ENCODE results near the gene PRLR. TPM values are rescaled to one million over a fixed set of nuclear protein-coding genes. Genes with fewer than 3 reads are reported as not detected.
"Not testable (repeated sequence)": the region's sequence is repeated elsewhere in the genome, so short reads cannot be mapped to it uniquely, and the experiment has no call there.

The PRLR gene
- total RNA-seq, 2 experiments from 2014 or later = 0.03 TPM; not detected in 1

DNA sequence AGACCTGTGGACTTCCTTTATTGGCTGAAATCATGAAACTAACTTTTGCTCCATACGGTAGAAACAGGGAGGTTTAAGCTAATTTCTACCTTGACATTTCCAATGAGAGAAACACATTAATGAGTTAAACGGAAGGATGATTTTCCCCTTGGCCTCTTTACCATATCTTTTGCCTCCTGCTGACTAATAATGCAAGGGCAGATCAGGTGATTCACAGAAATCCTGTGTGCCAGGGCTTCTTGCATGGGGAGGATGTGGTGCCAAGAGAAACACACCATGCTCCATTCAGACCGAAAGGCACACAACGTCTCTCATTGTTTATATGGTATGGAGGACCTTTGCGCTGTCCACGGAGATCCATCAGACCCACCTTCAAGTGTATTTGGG is 17.4 kb upstream of the PRLR start:
- intact Hi-C loops (cut with DNase I, micrococcal nuclease) = no loop called here
- TF ChIP-seq, protein P1, sequence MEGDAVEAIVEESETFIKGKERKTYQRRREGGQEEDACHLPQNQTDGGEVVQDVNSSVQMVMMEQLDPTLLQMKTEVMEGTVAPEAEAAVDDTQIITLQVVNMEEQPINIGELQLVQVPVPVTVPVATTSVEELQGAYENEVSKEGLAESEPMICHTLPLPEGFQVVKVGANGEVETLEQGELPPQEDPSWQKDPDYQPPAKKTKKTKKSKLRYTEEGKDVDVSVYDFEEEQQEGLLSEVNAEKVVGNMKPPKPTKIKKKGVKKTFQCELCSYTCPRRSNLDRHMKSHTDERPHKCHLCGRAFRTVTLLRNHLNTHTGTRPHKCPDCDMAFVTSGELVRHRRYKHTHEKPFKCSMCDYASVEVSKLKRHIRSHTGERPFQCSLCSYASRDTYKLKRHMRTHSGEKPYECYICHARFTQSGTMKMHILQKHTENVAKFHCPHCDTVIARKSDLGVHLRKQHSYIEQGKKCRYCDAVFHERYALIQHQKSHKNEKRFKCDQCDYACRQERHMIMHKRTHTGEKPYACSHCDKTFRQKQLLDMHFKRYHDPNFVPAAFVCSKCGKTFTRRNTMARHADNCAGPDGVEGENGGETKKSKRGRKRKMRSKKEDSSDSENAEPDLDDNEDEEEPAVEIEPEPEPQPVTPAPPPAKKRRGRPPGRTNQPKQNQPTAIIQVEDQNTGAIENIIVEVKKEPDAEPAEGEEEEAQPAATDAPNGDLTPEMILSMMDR (IDR thresholded peaks at IDR 0.05) = no peak
- Mint-ChIP-seq H3K27me3 (peaks cover 20% of the 10 kb centered on the region), H3K4me3 (no peak overlapping the region), H3K27ac (no peak overlapping the region), H3K9me3 (peaks cover 3% of the 10 kb centered on the region), H3K4me1 (ENCODE audit: low read depth) (peaks cover 7% of the 10 kb centered on the region), H3K36me3 (ENCODE audit: low read depth) (no peaks in the 10 kb centered on the region)
- POLR2A ChIA-PET = no interaction called here
- CTCF ChIA-PET = no interaction called here
- H3K36me3 ChIP-seq (ENCODE audit: insufficient read depth, low read length) = no peaks in the 10 kb centered on the region
- peaks cover under 1 to 4% of the 10 kb centered on the region in 2 experiments for H3K9me3 ChIP-seq (ENCODE audit: control insufficient read depth in 1 of 2, insufficient read depth in 1 of 2, low read length in 2 of 2)
- DNase-seq = no peak
- H3K27ac ChIP-seq (ENCODE audit: low read depth in 1 of 2, low read length in 2 of 2) = no peak overlapping the region
- no peak overlapping the region for H3K4me3 ChIP-seq (ENCODE audit: low read length)
- no peak for ATAC-seq (ENCODE audit: poor library complexity)
- H3K27me3 ChIP-seq (ENCODE audit: control insufficient read depth in 1 of 2, insufficient read depth in 2 of 2, low read length in 2 of 2) = peaks cover 0 to 11% of the 10 kb centered on the region in 2 experiments
- no peaks in the 10 kb centered on the region for H3K4me1 ChIP-seq (ENCODE audit: insufficient read depth, low read length)

DNA sequence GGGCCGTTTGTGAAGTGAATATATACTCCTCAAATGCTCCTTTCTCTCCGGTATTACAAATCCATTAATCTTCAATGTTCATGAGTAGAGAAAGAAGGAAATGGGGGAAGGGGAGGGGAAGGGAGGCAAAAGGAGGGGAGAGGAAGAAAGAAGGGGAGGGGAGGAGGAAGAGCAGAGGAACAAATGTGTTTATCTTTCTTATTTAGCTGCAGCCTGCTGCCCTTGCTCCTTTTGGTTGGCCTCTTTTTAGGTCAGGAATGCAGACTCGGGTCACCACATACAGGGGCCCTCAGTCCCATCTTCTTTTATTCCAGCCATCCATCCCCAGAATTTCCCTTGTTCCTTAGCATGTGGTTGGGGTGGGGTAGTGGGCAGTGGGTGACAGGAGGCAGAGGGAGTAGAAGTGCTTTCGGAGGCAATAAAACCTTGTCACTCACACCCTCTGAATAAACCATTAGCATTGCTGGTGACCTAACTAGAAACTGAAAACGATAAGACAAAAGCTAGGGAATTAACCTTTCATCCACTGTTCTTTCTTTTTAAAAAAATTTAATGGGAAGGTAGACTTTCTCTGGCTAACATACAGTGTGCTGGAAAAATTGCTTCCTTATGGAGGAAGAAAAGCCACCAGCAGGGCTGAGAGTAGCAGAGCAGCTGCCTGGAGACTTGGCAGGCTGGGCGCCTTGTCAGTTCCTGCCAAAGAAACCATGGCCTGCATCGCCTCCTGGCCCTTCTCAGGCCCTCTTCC is 16.8 kb upstream of the PRLR start:
- intact Hi-C loops (cut with DNase I, micrococcal nuclease) = no loop called here
- H3K4me1 ChIP-seq (ENCODE audit: insufficient read depth, low read length) = no peaks in the 10 kb centered on the region
- H3K4me3 ChIP-seq (ENCODE audit: low read length) = no peak overlapping the region
- no peak overlapping the region for H3K27ac ChIP-seq (ENCODE audit: low read depth in 1 of 2, low read length in 2 of 2)
- Mint-ChIP-seq H3K4me3 (no peak overlapping the region), H3K4me1 (ENCODE audit: low read depth) (peaks cover 7% of the 10 kb centered on the region), H3K36me3 (ENCODE audit: low read depth) (no peaks in the 10 kb centered on the region), H3K9me3 (peaks cover 3% of the 10 kb centered on the region), H3K27me3 (peaks cover 20% of the 10 kb centered on the region), H3K27ac (no peak overlapping the region)
- ATAC-seq (ENCODE audit: poor library complexity) (no peak), DNase-seq (no peak)
- H3K27me3 ChIP-seq (ENCODE audit: control insufficient read depth in 1 of 2, insufficient read depth in 2 of 2, low read length in 2 of 2) = peaks cover 0 to 11% of the 10 kb centered on the region in 2 experiments
- no peaks in the 10 kb centered on the region for H3K36me3 ChIP-seq (ENCODE audit: insufficient read depth, low read length)
- POLR2A ChIA-PET = no interaction called here
- TF ChIP-seq, protein P1 (IDR thresholded peaks at IDR 0.05) = no peak
- no peaks in the 10 kb centered on the region for H3K9me3 ChIP-seq (ENCODE audit: control insufficient read depth in 1 of 2, insufficient read depth in 1 of 2, low read length in 2 of 2)
- CTCF ChIA-PET = no interaction called here

DNA sequence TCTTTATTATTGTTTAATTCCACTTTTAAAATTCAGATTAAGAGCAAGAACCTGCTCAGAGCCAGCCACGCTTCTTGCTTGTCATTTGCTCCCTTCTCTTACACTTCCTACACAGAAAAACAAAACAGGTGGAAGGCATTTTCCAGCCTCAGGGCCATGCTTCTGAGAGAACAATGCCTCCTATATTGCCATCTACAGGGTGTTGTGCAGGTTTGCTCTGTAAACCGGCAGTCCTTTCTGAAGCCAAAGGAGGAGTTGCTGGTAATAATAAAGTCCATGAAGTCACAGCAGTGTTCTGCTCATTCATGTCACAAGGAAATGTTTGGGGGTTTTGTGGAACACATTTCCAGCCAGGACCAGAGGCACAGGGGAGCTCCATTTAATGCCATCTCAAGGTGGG is 16.1 kb upstream of the PRLR start:
- ChIA-PET CTCF (no interaction called here), POLR2A (no interaction called here)
- Mint-ChIP-seq H3K4me1 (ENCODE audit: low read depth) (peaks cover 7% of the 10 kb centered on the region), H3K27me3 (peaks cover 20% of the 10 kb centered on the region), H3K36me3 (ENCODE audit: low read depth) (no peaks in the 10 kb centered on the region), H3K27ac (no peak overlapping the region), H3K9me3 (peaks cover 3% of the 10 kb centered on the region), H3K4me3 (no peak overlapping the region)
- H3K36me3 ChIP-seq (ENCODE audit: insufficient read depth, low read length) = no peaks in the 10 kb centered on the region
- TF ChIP-seq, protein P1 (IDR thresholded peaks at IDR 0.05) = no peak
- peaks cover 0 to 11% of the 10 kb centered on the region in 2 experiments for H3K27me3 ChIP-seq (ENCODE audit: control insufficient read depth in 1 of 2, insufficient read depth in 2 of 2, low read length in 2 of 2)
- DNase-seq (no peak), ATAC-seq (ENCODE audit: poor library complexity) (no peak)
- intact Hi-C loops (cut with DNase I, micrococcal nuclease) = no loop called here
- H3K9me3 ChIP-seq (ENCODE audit: control insufficient read depth in 1 of 2, insufficient read depth in 1 of 2, low read length in 2 of 2) = no peaks in the 10 kb centered on the region
- H3K27ac ChIP-seq (ENCODE audit: low read depth in 1 of 2, low read length in 2 of 2) = no peak overlapping the region
- no peaks in the 10 kb centered on the region for H3K4me1 ChIP-seq (ENCODE audit: insufficient read depth, low read length)
- H3K4me3 ChIP-seq (ENCODE audit: low read length) = no peak overlapping the region

DNA sequence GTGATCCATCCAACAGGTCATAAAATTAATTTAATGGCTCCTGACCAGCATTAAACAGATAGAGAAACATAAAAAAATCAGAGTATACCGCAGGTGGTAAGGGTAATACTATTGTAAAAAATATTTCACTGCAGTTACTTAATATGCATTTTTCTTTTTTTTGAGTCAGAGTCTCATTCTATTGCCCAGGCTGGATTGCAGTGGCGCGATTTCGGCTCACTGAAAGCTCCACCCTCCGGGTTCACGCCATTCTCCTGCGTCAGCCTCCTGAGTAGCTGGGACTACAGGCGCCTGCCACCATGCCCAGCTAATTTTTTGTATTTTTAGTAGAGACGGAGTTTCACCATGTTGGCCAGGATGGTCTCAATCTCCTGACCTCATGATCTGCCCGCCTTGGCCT is 15.1 kb upstream of the PRLR start:
- H3K4me3 Mint-ChIP-seq; POLR2A ChIA-PET; ATAC-seq (ENCODE audit: poor library complexity); H3K4me3 ChIP-seq (ENCODE audit: low read length); CTCF ChIA-PET; intact Hi-C loops (cut with DNase I, micrococcal nuclease); DNase-seq; H3K9me3 Mint-ChIP-seq; H3K4me1 ChIP-seq (ENCODE audit: insufficient read depth, low read length); H3K4me1 Mint-ChIP-seq (ENCODE audit: low read depth); H3K9me3 ChIP-seq (ENCODE audit: control insufficient read depth in 1 of 2, insufficient read depth in 1 of 2, low read length in 2 of 2); H3K27ac ChIP-seq (ENCODE audit: low read depth in 1 of 2, low read length in 2 of 2); H3K36me3 Mint-ChIP-seq (ENCODE audit: low read depth); H3K27ac Mint-ChIP-seq; H3K36me3 ChIP-seq (ENCODE audit: insufficient read depth, low read length): not testable (repeated sequence)
- peaks cover 0 to 11% of the 10 kb centered on the region in 2 experiments for H3K27me3 ChIP-seq (ENCODE audit: control insufficient read depth in 1 of 2, insufficient read depth in 2 of 2, low read length in 2 of 2)
- peaks cover 25% of the 10 kb centered on the region for H3K27me3 Mint-ChIP-seq
